Measurements from ENCODE around the gene AKAP5. TPM values are rescaled to one million over a fixed set of nuclear protein-coding genes. Genes with fewer than 3 reads are reported as not detected.
"Not testable (repeated sequence)": the region's sequence is repeated elsewhere in the genome, so short reads cannot be mapped to it uniquely, and the experiment has no call there.

The AKAP5 gene
- total RNA-seq, 4 donors from 2014 or later: 0.08 to 0.56 (median 0.34) TPM

- Histone ChIP-seq H3K4me1 (peaks cover 81% of the 10 kb centered on the region), H3K36me3 (no peaks in the 10 kb centered on the region), H3K4me3 (no peak overlapping the region), H3K27ac (no peak overlapping the region), H3K9me3 (no peaks in the 10 kb centered on the region), H3K27me3 (no peaks in the 10 kb centered on the region)
- 64% methylated on average over 7 of the region's 8 CpGs for WGBS
- TF ChIP-seq EP300 (IDR thresholded peaks at IDR 0.05) (no peak), POLR2A (IDR thresholded peaks at IDR 0.05) (no peak), POLR2AphosphoS5 (IDR thresholded peaks at IDR 0.05) (no peak), CTCF (IDR thresholded peaks at IDR 0.05) (no peak)
- no peak for DNase-seq (ENCODE audit: low spot score in 2 of 2)
These were observed 43.7 kb downstream of the AKAP5 start for GRCh38 chr14:64509036-64509435.

- WGBS: 20% methylated on average over 4 of the region's 4 CpGs
- Histone ChIP-seq H3K9me3 (no peaks in the 10 kb centered on the region), H3K36me3 (no peaks in the 10 kb centered on the region), H3K27ac (no peak overlapping the region), H3K4me1 (peaks cover 95% of the 10 kb centered on the region), H3K4me3 (no peak overlapping the region), H3K27me3 (no peaks in the 10 kb centered on the region)
- DNase-seq (ENCODE audit: low spot score in 2 of 2): peak in 1 of 2 donors; percentile 68
- TF ChIP-seq CTCF (IDR thresholded peaks at IDR 0.05): peak; percentile 73 to 89
- no peak for TF ChIP-seq POLR2A (IDR thresholded peaks at IDR 0.05)
- no peak for TF ChIP-seq POLR2AphosphoS5 (IDR thresholded peaks at IDR 0.05)
These were observed 45.7 kb downstream of the AKAP5 start for GRCh38 chr14:64510825-64511671.

GRCh38 chr14:64513271-64513670 lies 48.0 kb downstream of the AKAP5 start:
- H3K4me1 ChIP-seq: peaks cover 76% of the 10 kb centered on the region
- no peak for TF ChIP-seq POLR2A (IDR thresholded peaks at IDR 0.05)
- no peak for TF ChIP-seq POLR2AphosphoS5 (IDR thresholded peaks at IDR 0.05)
- no peak for TF ChIP-seq CTCF (IDR thresholded peaks at IDR 0.05)
- TF ChIP-seq EP300 (IDR thresholded peaks at IDR 0.05): no peak
- 86% methylated on average over 2 of the region's 2 CpGs for WGBS
- H3K27me3 ChIP-seq: no peaks in the 10 kb centered on the region
- no peak overlapping the region for H3K4me3 ChIP-seq
- DNase-seq (ENCODE audit: low spot score in 2 of 2): no peak
- H3K36me3 ChIP-seq: no peaks in the 10 kb centered on the region
- no peaks in the 10 kb centered on the region for H3K9me3 ChIP-seq
- H3K27ac ChIP-seq: no peak overlapping the region

- DNase-seq (ENCODE audit: low spot score in 2 of 2): no peak
- Histone ChIP-seq H3K4me1 (peaks cover 62% of the 10 kb centered on the region), H3K36me3 (no peaks in the 10 kb centered on the region), H3K27ac (peak overlapping the region; percentile 40), H3K4me3 (no peak overlapping the region), H3K9me3 (no peaks in the 10 kb centered on the region), H3K27me3 (no peaks in the 10 kb centered on the region)
- TF ChIP-seq POLR2A (IDR thresholded peaks at IDR 0.05) (no peak), CTCF (IDR thresholded peaks at IDR 0.05) (no peak), POLR2AphosphoS5 (IDR thresholded peaks at IDR 0.05) (no peak), EP300 (IDR thresholded peaks at IDR 0.05) (no peak)
- WGBS: 24% methylated on average over 1 of the region's 1 CpG
These were observed 49.8 kb downstream of the AKAP5 start for GRCh38 chr14:64515053-64515452.

GRCh38 chr14:64516969-64517368 lies 51.7 kb downstream of the AKAP5 start:
- 92% methylated on average over 1 of the region's 1 CpG for WGBS
- DNase-seq (ENCODE audit: low spot score in 2 of 2): no peak
- H3K4me1 ChIP-seq: peaks cover 50% of the 10 kb centered on the region
- TF ChIP-seq POLR2A (IDR thresholded peaks at IDR 0.05) (no peak), EP300 (IDR thresholded peaks at IDR 0.05) (no peak), CTCF (IDR thresholded peaks at IDR 0.05) (no peak)
- H3K36me3 ChIP-seq: peaks cover 3% of the 10 kb centered on the region
- no peaks in the 10 kb centered on the region for H3K27me3 ChIP-seq
- H3K4me3 ChIP-seq: no peak overlapping the region
- H3K9me3 ChIP-seq: no peaks in the 10 kb centered on the region
- H3K27ac ChIP-seq: no peak overlapping the region

GRCh38 chr14:64517667-64518066 lies 52.4 kb downstream of the AKAP5 start:
- WGBS: 93% methylated on average over 6 of the region's 6 CpGs
- peaks cover 46% of the 10 kb centered on the region for H3K4me1 ChIP-seq
- not testable (repeated sequence) for H3K36me3 ChIP-seq; H3K27ac ChIP-seq; H3K4me3 ChIP-seq; H3K9me3 ChIP-seq; H3K27me3 ChIP-seq; DNase-seq (ENCODE audit: low spot score in 2 of 2)

All from suprapubic skin (tissue), 4 donors.